Hepatocyte (in vitro differentiated cells): ENCODE measurements around the gene UBL3. TPM values are rescaled to one million over a fixed set of nuclear protein-coding genes. Genes with fewer than 3 reads are reported as not detected.
A peak's percentile ranks its signal among the peaks of the same experiment; 100 is the strongest.

Experiments
- DNase-seq: peaks from one replicate; pipeline ENCODE4 v3.0.0-alpha.2; 2016; ENCODE audit warnings: low spot score
- H2AFZ ChIP-seq: fragments of 200-600 bp; sonication (generic); 2 replicates; pipeline ENCODE4 v1.6.0; 2016; ENCODE audit warnings: antibody characterized with exemption, mild to moderate bottlenecking
- H3K27ac ChIP-seq: fragments of 200-600 bp; sonication (generic); 2 replicates; pipeline ENCODE4 v1.5.1; 2016; ENCODE audit warnings: mild to moderate bottlenecking
- H3K27me3 ChIP-seq: fragments of 200-600 bp; sonication (generic); 2 replicates; pipeline ENCODE4 v1.6.1; 2016
- H3K36me3 ChIP-seq: fragments of 200-600 bp; sonication (generic); replicated peaks from 2 replicates; pipeline ENCODE4 v1.5.1; 2016; ENCODE audit warnings: low read depth; ENCODE audit not compliant: insufficient read depth
- H3K4me1 ChIP-seq: fragments of 200-600 bp; sonication (generic); 2 replicates; pipeline ENCODE4 v1.5.1; 2016; ENCODE audit warnings: mild to moderate bottlenecking, moderate library complexity; ENCODE audit not compliant: insufficient read depth
- H3K4me2 ChIP-seq: fragments of 200-600 bp; sonication (generic); 2 replicates; pipeline ENCODE4 v1.6.0; 2016
- H3K4me3 ChIP-seq: fragments of 200-600 bp; sonication (generic); 2 replicates; pipeline ENCODE4 v1.5.1; 2016; ENCODE audit warnings: mild to moderate bottlenecking
- H3K79me2 ChIP-seq: fragments of 200-600 bp; sonication (generic); 2 replicates; pipeline ENCODE4 v1.6.0; 2017; ENCODE audit warnings: mild to moderate bottlenecking
- H3K9me2 ChIP-seq: fragments of 200-600 bp; sonication (generic); replicated peaks from 2 replicates; pipeline ENCODE4 v1.6.0; 2017; ENCODE audit warnings: mild to moderate bottlenecking; ENCODE audit not compliant: insufficient read depth
- H3K9me3 ChIP-seq: fragments of 200-600 bp; sonication (generic); 2 replicates; pipeline ENCODE4 v1.5.1; 2016; ENCODE audit warnings: low read depth, mild to moderate bottlenecking
- H4K20me1 ChIP-seq: fragments of 200-600 bp; sonication (generic); 2 replicates; pipeline ENCODE4 v1.6.0; 2016; ENCODE audit warnings: mild to moderate bottlenecking; ENCODE audit not compliant: insufficient read depth, poor library complexity, severe bottlenecking
- CTCF ChIP-seq: fragments of 200-600 bp; sonication (generic); IDR thresholded peaks from 2 replicates; pipeline ENCODE4 v1.5.1; 2016; ENCODE audit warnings: antibody characterized with exemption, mild to moderate bottlenecking; ENCODE audit not compliant: poor library complexity
- EZH2 ChIP-seq: fragments of 200-600 bp; sonication (generic); IDR thresholded peaks from 2 replicates; pipeline ENCODE4 v1.6.1; 2016; ENCODE audit warnings: antibody characterized with exemption, mild to moderate bottlenecking, borderline replicate concordance
- EZH2phosphoT487 ChIP-seq: fragments of 200-600 bp; sonication (generic); IDR thresholded peaks from one replicate; pipeline ENCODE4 v1.6.1; 2018; ENCODE audit warnings: antibody characterized with exemption, mild to moderate bottlenecking, low read depth, moderate library complexity; ENCODE audit not compliant: unreplicated experiment, severe bottlenecking
- WGBS: methylation state at CpG from one replicate; pipeline ENCODE4 v1.1.6; 2016; ENCODE audit warnings: low lambda C conversion rate; ENCODE audit errors: missing lambda C conversion rate; 5-methylcytosine and 5-hydroxymethylcytosine counted together
- polyA plus RNA-seq: library from polyadenylated mRNA; unstranded; fragments of >200 nt; fragmentation: Nextera tagmentation; extraction: Ambion mirVana; gene quantifications from 2 replicates; pipeline ENCODE4 v1.2.1, GENCODE V29; 2016
- total RNA-seq: library from RNA; depleted of rRNA; stranded (reverse); fragments of >200 nt; gene quantifications from 2 replicates; pipeline ENCODE4 v1.2.3, GENCODE V29; 2014

The UBL3 gene
- total and polyA plus RNA-seq, 2 experiments from 2014 or later = 27.7 to 58.6 TPM

DNA sequence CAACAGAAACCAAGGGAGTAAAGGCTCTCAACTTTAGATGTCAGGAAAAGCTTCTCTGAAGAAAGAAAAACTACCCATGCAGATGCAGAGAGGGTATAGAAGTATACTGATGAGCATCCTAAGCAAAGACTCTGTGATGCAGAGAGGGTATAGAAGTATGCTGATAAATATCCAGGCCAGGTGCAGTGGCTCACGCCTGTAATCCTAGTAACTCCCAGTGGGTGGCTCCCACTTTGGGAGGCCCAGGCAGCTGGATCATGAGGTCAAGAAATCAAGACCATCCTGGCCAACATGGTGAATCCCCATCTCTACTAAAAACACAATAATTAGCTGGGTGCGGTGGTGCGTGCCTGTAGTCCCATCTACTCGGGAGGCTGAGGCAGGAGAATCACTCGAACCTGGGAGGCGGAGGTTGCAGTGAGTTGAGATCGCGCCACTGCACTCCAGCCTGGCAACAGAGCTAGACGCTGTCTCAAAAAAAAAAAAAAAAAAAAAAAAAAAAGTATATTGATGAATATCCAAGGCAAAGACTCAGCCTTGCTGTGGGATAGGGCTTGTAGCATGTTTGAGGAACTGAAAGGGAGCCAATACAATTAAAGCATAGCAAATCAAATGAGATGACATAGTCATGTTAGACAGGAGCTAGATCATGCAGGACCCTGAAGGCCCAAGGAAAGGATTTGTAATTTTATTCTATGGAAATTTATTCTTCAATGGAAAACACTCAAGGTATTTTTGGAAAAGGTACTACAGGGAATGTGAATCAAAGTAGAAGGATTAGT, 14.9 kb downstream of the UBL3 start:
- Histone ChIP-seq H3K4me1 (peaks cover 7% of the 10 kb centered on the region), H3K4me3 (no peak overlapping the region), H3K36me3 (no peaks in the 10 kb centered on the region), H3K27me3 (no peaks in the 10 kb centered on the region), H3K9me2 (no peaks in the 10 kb centered on the region), H4K20me1 (peaks cover 75% of the 10 kb centered on the region), H3K27ac (no peak overlapping the region), H3K79me2 (peaks cover 100% of the 10 kb centered on the region), H2AFZ (no peak overlapping the region), H3K9me3 (no peaks in the 10 kb centered on the region), H3K4me2 (no peak overlapping the region)
- WGBS = 96% methylated on average over 9 of the region's 9 CpGs
- TF ChIP-seq EZH2phosphoT487 = no peak
- no peak for TF ChIP-seq EZH2
- TF ChIP-seq CTCF = no peak
- DNase-seq = no peak

- Histone ChIP-seq H3K4me3 (no peak overlapping the region), H3K27me3 (no peaks in the 10 kb centered on the region), H2AFZ (no peak overlapping the region), H3K4me1 (peaks cover 7% of the 10 kb centered on the region), H3K36me3 (no peaks in the 10 kb centered on the region), H3K9me3 (no peaks in the 10 kb centered on the region), H3K79me2 (peaks cover 99% of the 10 kb centered on the region), H3K27ac (no peak overlapping the region), H3K9me2 (no peaks in the 10 kb centered on the region), H3K4me2 (peak overlapping the region; percentile 20), H4K20me1 (peaks cover 61% of the 10 kb centered on the region)
- TF ChIP-seq EZH2phosphoT487 (no peak), CTCF (no peak), EZH2 (no peak)
- DNase-seq = no peak
- WGBS = 81% methylated on average over 6 of the region's 6 CpGs
Measured at GRCh38 chr13:29832761-29833298, 17.6 kb downstream of the UBL3 start.

- no peak overlapping the region for H3K27ac ChIP-seq
- H3K4me2 ChIP-seq = no peak overlapping the region
- no peak overlapping the region for H2AFZ ChIP-seq
- no peaks in the 10 kb centered on the region for H3K27me3 ChIP-seq
- H4K20me1 ChIP-seq = peaks cover 36% of the 10 kb centered on the region
- H3K36me3 ChIP-seq = no peaks in the 10 kb centered on the region
- peaks cover 7% of the 10 kb centered on the region for H3K4me1 ChIP-seq
- TF ChIP-seq CTCF (no peak), EZH2 (no peak), EZH2phosphoT487 (no peak)
- no peaks in the 10 kb centered on the region for H3K9me3 ChIP-seq
- H3K79me2 ChIP-seq = peaks cover 77% of the 10 kb centered on the region
- H3K9me2 ChIP-seq = no peaks in the 10 kb centered on the region
- H3K4me3 ChIP-seq = no peak overlapping the region
- DNase-seq = no peak
Measured at GRCh38 chr13:29830000-29830399, 20.4 kb downstream of the UBL3 start.
